Measurements from ENCODE around the gene CDKAL1.

Gene CDKAL1

DNA sequence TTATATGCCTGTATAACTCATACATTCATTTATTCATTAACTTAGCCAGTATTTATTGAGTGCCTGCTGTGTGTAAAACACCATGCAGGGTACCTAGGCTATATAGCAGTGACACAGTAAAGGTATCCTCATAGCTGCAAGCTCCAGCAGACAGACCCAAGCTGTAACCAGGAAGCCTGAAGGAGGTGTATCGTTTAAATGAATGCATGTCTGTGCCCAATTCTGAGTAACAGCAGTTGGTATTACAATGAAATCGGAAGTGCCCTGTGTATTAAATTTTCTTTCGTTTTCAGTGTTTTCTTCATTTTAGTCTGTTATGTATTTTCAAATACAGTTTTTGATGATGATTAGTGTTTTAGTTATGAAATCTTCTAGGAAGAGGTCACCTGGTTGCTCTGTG lies 573.5 kb downstream of the CDKAL1 start:
- Histone ChIP-seq H3K27ac (ENCODE audit: low read length) (no peak overlapping the region), H2AFZ (ENCODE audit: low read length) (no peak overlapping the region), H3K9me2 (replicated peaks; ENCODE audit: insufficient read depth, low read length) (no peaks in the 10 kb centered on the region), H3K79me2 (ENCODE audit: low read length) (no peaks in the 10 kb centered on the region), H3K36me3 (replicated peaks; ENCODE audit: insufficient read depth, low read length) (no peaks in the 10 kb centered on the region), H4K20me1 (ENCODE audit: insufficient read depth, low read length) (no peaks in the 10 kb centered on the region), H3K27me3 (replicated peaks; ENCODE audit: insufficient read depth, low read length) (no peaks in the 10 kb centered on the region), H3F3A (ENCODE audit: insufficient read depth, low read length) (no peaks in the 10 kb centered on the region), H3K4me2 (ENCODE audit: low read depth, low read length) (no peak overlapping the region), H3K9me3 (replicated peaks; ENCODE audit: insufficient read depth, low read length) (no peaks in the 10 kb centered on the region), H3K9ac (ENCODE audit: low read length) (no peak overlapping the region), H3K4me3 (ENCODE audit: low read length) (no peak overlapping the region), H3K4me1 (ENCODE audit: low read length) (no peaks in the 10 kb centered on the region)
- DNase-seq: no peak
- TF ChIP-seq EZH2phosphoT487 (IDR thresholded peaks at IDR 0.05; ENCODE audit: low read length) (no peak), CTCF (IDR thresholded peaks at IDR 0.05; ENCODE audit: low read length) (no peak), EZH2 (optimal IDR thresholded peaks at IDR 0.05; ENCODE audit: low read depth, low read length) (no peak)

DNA sequence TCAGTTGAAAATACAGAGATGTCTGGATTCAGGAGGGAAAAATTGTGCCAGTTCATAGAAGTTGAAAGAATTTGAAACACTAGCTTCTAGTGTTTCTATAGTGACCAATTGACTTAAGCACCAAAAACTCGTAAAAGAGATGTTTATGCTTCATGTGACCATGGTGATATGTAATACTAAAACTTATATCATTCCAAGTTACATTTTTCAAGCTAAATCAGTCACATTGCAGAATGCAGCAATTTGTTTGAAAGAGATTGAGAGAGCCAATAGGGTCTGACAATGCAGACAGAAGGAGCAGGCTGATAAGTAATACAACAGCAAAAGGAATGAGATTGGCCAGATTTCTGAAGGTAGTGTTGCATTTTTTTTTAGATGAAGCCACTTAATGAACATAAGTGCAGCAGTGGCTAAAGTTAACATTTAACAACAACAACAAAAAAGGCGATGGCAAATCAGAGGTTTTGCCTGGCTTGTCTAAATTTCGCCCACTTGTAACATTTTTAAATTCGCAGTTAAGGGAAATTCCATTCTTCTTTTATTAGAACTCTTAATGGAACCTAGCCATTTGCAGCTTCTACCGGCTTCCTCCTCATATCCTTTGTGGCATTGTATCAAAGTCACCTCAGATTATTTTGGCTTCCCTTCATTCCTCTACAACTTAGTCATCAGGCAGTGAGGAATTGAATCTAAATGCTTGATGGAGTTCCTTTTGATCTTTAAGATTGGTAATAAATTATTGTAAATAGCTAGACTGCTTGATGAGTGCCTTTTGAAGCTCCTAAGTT lies 575.3 kb downstream of the CDKAL1 start:
- no peak for DNase-seq
- H3K36me3 ChIP-seq (replicated peaks; ENCODE audit: insufficient read depth, low read length): no peaks in the 10 kb centered on the region
- H3K79me2 ChIP-seq (ENCODE audit: low read length): no peaks in the 10 kb centered on the region
- no peaks in the 10 kb centered on the region for H3K9me2 ChIP-seq (replicated peaks; ENCODE audit: insufficient read depth, low read length)
- no peak overlapping the region for H3K9ac ChIP-seq (ENCODE audit: low read length)
- no peak overlapping the region for H2AFZ ChIP-seq (ENCODE audit: low read length)
- H3F3A ChIP-seq (ENCODE audit: insufficient read depth, low read length): no peaks in the 10 kb centered on the region
- H3K27ac ChIP-seq (ENCODE audit: low read length): no peak overlapping the region
- no peak overlapping the region for H3K4me2 ChIP-seq (ENCODE audit: low read depth, low read length)
- H3K27me3 ChIP-seq (replicated peaks; ENCODE audit: insufficient read depth, low read length): no peaks in the 10 kb centered on the region
- H3K4me1 ChIP-seq (ENCODE audit: low read length): no peaks in the 10 kb centered on the region
- H3K9me3 ChIP-seq (replicated peaks; ENCODE audit: insufficient read depth, low read length): no peaks in the 10 kb centered on the region
- TF ChIP-seq CTCF (IDR thresholded peaks at IDR 0.05; ENCODE audit: low read length) (no peak), EZH2phosphoT487 (IDR thresholded peaks at IDR 0.05; ENCODE audit: low read length) (no peak), EZH2 (optimal IDR thresholded peaks at IDR 0.05; ENCODE audit: low read depth, low read length) (no peak)
- H4K20me1 ChIP-seq (ENCODE audit: insufficient read depth, low read length): no peaks in the 10 kb centered on the region
- no peak overlapping the region for H3K4me3 ChIP-seq (ENCODE audit: low read length)

DNA sequence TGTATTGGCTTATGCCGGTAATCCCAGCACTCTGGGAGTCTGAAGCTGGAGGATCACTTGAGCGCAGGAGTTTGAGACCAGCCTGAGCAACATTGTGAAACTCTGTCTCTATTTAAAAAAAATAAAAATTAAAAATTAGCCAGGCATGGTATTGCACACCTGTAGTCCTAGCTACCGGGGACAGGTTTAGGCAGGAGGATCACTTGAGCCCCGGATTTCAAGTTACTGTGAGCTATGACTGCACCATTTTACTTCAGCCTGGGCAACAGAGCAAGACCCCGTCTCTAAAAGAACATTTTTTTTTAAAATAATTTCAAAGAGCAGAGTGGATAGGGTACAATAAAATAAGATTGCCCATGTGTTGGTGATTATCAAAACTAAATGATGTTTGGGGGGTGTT lies 576.4 kb downstream of the CDKAL1 start:
- Histone ChIP-seq H2AFZ (ENCODE audit: low read length) (no peak overlapping the region), H3K27ac (ENCODE audit: low read length) (no peak overlapping the region)

More for the DNA sequence above, 576.4 kb downstream of the CDKAL1 start:
- no peaks in the 10 kb centered on the region for H4K20me1 ChIP-seq (ENCODE audit: insufficient read depth, low read length)
- H3K4me2 ChIP-seq (ENCODE audit: low read depth, low read length): no peak overlapping the region
- H3K4me1 ChIP-seq (ENCODE audit: low read length): no peaks in the 10 kb centered on the region
- no peaks in the 10 kb centered on the region for H3K36me3 ChIP-seq (replicated peaks; ENCODE audit: insufficient read depth, low read length)
- no peak overlapping the region for H3K9ac ChIP-seq (ENCODE audit: low read length)
- H3K4me3 ChIP-seq (ENCODE audit: low read length): no peak overlapping the region
- H3K79me2 ChIP-seq (ENCODE audit: low read length): no peaks in the 10 kb centered on the region
- H3K9me3 ChIP-seq (replicated peaks; ENCODE audit: insufficient read depth, low read length): no peaks in the 10 kb centered on the region
- no peak for DNase-seq
- H3K9me2 ChIP-seq (replicated peaks; ENCODE audit: insufficient read depth, low read length): no peaks in the 10 kb centered on the region
- no peaks in the 10 kb centered on the region for H3F3A ChIP-seq (ENCODE audit: insufficient read depth, low read length)
- H3K27me3 ChIP-seq (replicated peaks; ENCODE audit: insufficient read depth, low read length): no peaks in the 10 kb centered on the region
- TF ChIP-seq CTCF (IDR thresholded peaks at IDR 0.05; ENCODE audit: low read length) (no peak), EZH2 (optimal IDR thresholded peaks at IDR 0.05; ENCODE audit: low read depth, low read length) (no peak), EZH2phosphoT487 (IDR thresholded peaks at IDR 0.05; ENCODE audit: low read length) (no peak)
